NCI-H2107 treated with DMSO at 0.1 percent for 48 hours (cell line): Measurements from ENCODE around the gene ENHO.
"Not testable (repeated sequence)": the region's sequence is repeated elsewhere in the genome, so short reads cannot be mapped to it uniquely, and the experiment has no call there.

Experiments
- DNase-seq: peaks from one replicate; lab custom pipeline; 2025; ENCODE audit not compliant: unreplicated experiment; lab: John Stamatoyannopoulos, UW

The ENHO gene

GRCh38 chr9:34532041-34532440 lies 9.3 kb upstream of the ENHO start:
- DNase-seq = not testable (repeated sequence)

- no peak for DNase-seq
These were observed 3.2 kb upstream of the ENHO start for GRCh38 chr9:34526026-34526425.

GRCh38 chr9:34524349-34524748 lies 1.6 kb upstream of the ENHO start:
- DNase-seq = no peak

- DNase-seq = no peak
These were observed 501 bp downstream of the ENHO start for GRCh38 chr9:34522091-34522887.

GRCh38 chr9:34521406-34522045 lies 1.3 kb downstream of the ENHO start:
- DNase-seq = no peak

- no peak for DNase-seq
These were observed 2.0 kb downstream of the ENHO start for GRCh38 chr9:34520505-34521385.

- DNase-seq = no peak
These were observed 2.7 kb downstream of the ENHO start for GRCh38 chr9:34520096-34520495.

GRCh38 chr9:34519321-34520020 lies 3.3 kb downstream of the ENHO start:
- DNase-seq = no peak

- DNase-seq = no peak
These were observed 3.9 kb downstream of the ENHO start for GRCh38 chr9:34518896-34519295.

GRCh38 chr9:34518110-34518616 lies 4.6 kb downstream of the ENHO start:
- no peak for DNase-seq

GRCh38 chr9:34517185-34517584 lies 5.6 kb downstream of the ENHO start:
- no peak for DNase-seq

GRCh38 chr9:34515959-34516358 lies 6.8 kb downstream of the ENHO start:
- DNase-seq = no peak

- DNase-seq = no peak
These were observed 8.0 kb downstream of the ENHO start for GRCh38 chr9:34514816-34515215.

GRCh38 chr9:34514401-34514800 lies 8.4 kb downstream of the ENHO start:
- DNase-seq = no peak

GRCh38 chr9:34513567-34514214 lies 9.1 kb downstream of the ENHO start:
- peak; percentile 53 for DNase-seq

- DNase-seq = no peak
These were observed 10.4 kb downstream of the ENHO start for GRCh38 chr9:34512131-34513078.

- DNase-seq = peak; percentile 8
These were observed 12.0 kb downstream of the ENHO start for GRCh38 chr9:34510497-34511468.

GRCh38 chr9:34508951-34509350 lies 13.8 kb downstream of the ENHO start:
- DNase-seq = no peak
